ENCODE data around the gene KLF3.

DNA sequence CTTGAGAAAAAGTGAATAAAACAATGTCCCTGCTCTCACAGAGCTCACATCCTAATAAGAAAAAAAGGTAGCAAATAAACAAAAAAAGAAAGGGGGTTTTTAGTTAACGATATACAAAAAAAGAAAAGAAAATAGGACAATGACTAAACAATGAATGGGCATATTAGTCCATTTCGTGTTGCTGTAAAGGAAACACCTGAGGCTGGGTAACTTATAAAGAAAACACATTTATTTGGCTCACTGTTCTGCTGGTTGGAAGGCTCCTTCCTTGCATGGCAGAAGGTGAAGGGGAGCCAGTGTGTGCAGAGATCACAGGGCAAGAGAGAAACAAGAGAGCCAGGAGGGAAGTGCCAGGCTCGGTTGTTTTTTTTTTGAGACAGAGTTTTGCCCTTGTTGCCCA lies 4.7 kb upstream of the KLF3 start:
- TF ChIP-seq, protein P1, sequence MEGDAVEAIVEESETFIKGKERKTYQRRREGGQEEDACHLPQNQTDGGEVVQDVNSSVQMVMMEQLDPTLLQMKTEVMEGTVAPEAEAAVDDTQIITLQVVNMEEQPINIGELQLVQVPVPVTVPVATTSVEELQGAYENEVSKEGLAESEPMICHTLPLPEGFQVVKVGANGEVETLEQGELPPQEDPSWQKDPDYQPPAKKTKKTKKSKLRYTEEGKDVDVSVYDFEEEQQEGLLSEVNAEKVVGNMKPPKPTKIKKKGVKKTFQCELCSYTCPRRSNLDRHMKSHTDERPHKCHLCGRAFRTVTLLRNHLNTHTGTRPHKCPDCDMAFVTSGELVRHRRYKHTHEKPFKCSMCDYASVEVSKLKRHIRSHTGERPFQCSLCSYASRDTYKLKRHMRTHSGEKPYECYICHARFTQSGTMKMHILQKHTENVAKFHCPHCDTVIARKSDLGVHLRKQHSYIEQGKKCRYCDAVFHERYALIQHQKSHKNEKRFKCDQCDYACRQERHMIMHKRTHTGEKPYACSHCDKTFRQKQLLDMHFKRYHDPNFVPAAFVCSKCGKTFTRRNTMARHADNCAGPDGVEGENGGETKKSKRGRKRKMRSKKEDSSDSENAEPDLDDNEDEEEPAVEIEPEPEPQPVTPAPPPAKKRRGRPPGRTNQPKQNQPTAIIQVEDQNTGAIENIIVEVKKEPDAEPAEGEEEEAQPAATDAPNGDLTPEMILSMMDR (IDR thresholded peaks at IDR 0.05), result no peak
- no peak for TF ChIP-seq POLR2A (IDR thresholded peaks at IDR 0.05)

Data from sigmoid colon (tissue), 3 donors.